ENCODE data around the gene PMM1. TPM values are rescaled to one million over a fixed set of nuclear protein-coding genes. Genes with fewer than 3 reads are reported as not detected.
"Not testable (repeated sequence)": the region's sequence is repeated elsewhere in the genome, so short reads cannot be mapped to it uniquely, and the experiment has no call there.

Gene PMM1
- total RNA-seq, 4 donors from 2014 or later = 21.0 to 76.5 (median 34.6) TPM

GRCh38 chr22:41598891-41599635 is 9.4 kb upstream of the PMM1 start:
- intact Hi-C loops (cut with DNase I; ENCODE audit: low total_unique reads) = loop anchor here (5.0 kb wide), 1 partner anchor 57 kb away; the partner anchor contains the start of gene POLR3H
- Histone ChIP-seq H3K4me1 (no peaks in the 10 kb centered on the region), H3K9me3 (no peaks in the 10 kb centered on the region), H3K4me3 (no peak overlapping the region), H3K36me3 (no peaks in the 10 kb centered on the region), H3K27me3 (no peaks in the 10 kb centered on the region), H3K27ac (no peak overlapping the region)
- DNase-seq = no peak
- no peak for TF ChIP-seq CTCF (IDR thresholded peaks at IDR 0.05)
- TF ChIP-seq POLR2A (IDR thresholded peaks at IDR 0.05) = no peak

- H3K27me3 ChIP-seq = no peaks in the 10 kb centered on the region
- intact Hi-C loops (cut with DNase I; ENCODE audit: low total_unique reads) = loop anchor here (5.0 kb wide), 1 partner anchor 56 kb away; the partner anchor contains the start of gene POLR3H
- TF ChIP-seq POLR2A (IDR thresholded peaks at IDR 0.05) = no peak
- no peak for TF ChIP-seq CTCF (IDR thresholded peaks at IDR 0.05)
- no peak overlapping the region for H3K27ac ChIP-seq
- DNase-seq = no peak
- H3K4me1 ChIP-seq = no peaks in the 10 kb centered on the region
- no peak overlapping the region for H3K4me3 ChIP-seq
- no peaks in the 10 kb centered on the region for H3K9me3 ChIP-seq
- no peaks in the 10 kb centered on the region for H3K36me3 ChIP-seq
These were observed 8.4 kb upstream of the PMM1 start for GRCh38 chr22:41598081-41598480.

GRCh38 chr22:41597635-41597953 is 8.0 kb upstream of the PMM1 start:
- intact Hi-C loops (cut with DNase I; ENCODE audit: low total_unique reads) = loop anchor here (5.0 kb wide), 1 partner anchor 55 kb away; the partner anchor contains the start of gene POLR3H
- Histone ChIP-seq H3K27ac (no peak overlapping the region), H3K36me3 (no peaks in the 10 kb centered on the region), H3K9me3 (no peaks in the 10 kb centered on the region), H3K4me3 (no peak overlapping the region), H3K4me1 (no peaks in the 10 kb centered on the region), H3K27me3 (no peaks in the 10 kb centered on the region)
- no peak for TF ChIP-seq POLR2A (IDR thresholded peaks at IDR 0.05)
- no peak for TF ChIP-seq CTCF (IDR thresholded peaks at IDR 0.05)
- no peak for DNase-seq

GRCh38 chr22:41596776-41597634 is 7.4 kb upstream of the PMM1 start:
- no peak for TF ChIP-seq POLR2A (IDR thresholded peaks at IDR 0.05)
- TF ChIP-seq CTCF (IDR thresholded peaks at IDR 0.05) = peak; percentile 54 to 85 (median 71)
- Histone ChIP-seq H3K36me3 (no peaks in the 10 kb centered on the region), H3K27me3 (no peaks in the 10 kb centered on the region), H3K4me1 (no peaks in the 10 kb centered on the region), H3K27ac (peak overlapping the region in 1 of 2 donors; percentile 12), H3K9me3 (no peaks in the 10 kb centered on the region), H3K4me3 (no peak overlapping the region)
- peak in 1 of 2 donors; percentile 54 for DNase-seq
- intact Hi-C loops (cut with DNase I; ENCODE audit: low total_unique reads) = loop anchor here (5.0 kb wide), 1 partner anchor 55 kb away; the partner anchor contains the start of gene POLR3H

- Histone ChIP-seq H3K4me1 (no peaks in the 10 kb centered on the region), H3K27ac (no peak overlapping the region), H3K36me3 (no peaks in the 10 kb centered on the region), H3K9me3 (no peaks in the 10 kb centered on the region), H3K27me3 (no peaks in the 10 kb centered on the region), H3K4me3 (no peak overlapping the region)
- no peak for DNase-seq
- TF ChIP-seq CTCF (IDR thresholded peaks at IDR 0.05) (no peak), POLR2A (IDR thresholded peaks at IDR 0.05) (no peak)
- intact Hi-C loops (cut with DNase I; ENCODE audit: low total_unique reads) = loop anchor here (5.0 kb wide), 1 partner anchor 53 kb away; the partner anchor contains the start of gene POLR3H
These were observed 6.1 kb upstream of the PMM1 start for GRCh38 chr22:41595703-41596102.

- H3K27me3 ChIP-seq; DNase-seq; H3K27ac ChIP-seq; H3K36me3 ChIP-seq; H3K9me3 ChIP-seq; H3K4me3 ChIP-seq; H3K4me1 ChIP-seq; intact Hi-C loops (cut with DNase I; ENCODE audit: low total_unique reads): not testable (repeated sequence)
These were observed 3.8 kb upstream of the PMM1 start for GRCh38 chr22:41593336-41593960.

All from uterus (tissue), 4 donors.